HG02970 (cell line): ENCODE results near the gene OXLD1.
A peak's percentile ranks its signal among the peaks of the same experiment; 100 is the strongest.

Experiments used
- ATAC-seq: cut with Tn5 transposase; IDR thresholded peaks from one replicate; pipeline ENCODE4 v1.9.1; 2021; ENCODE audit warnings: mild to moderate bottlenecking, moderate library complexity, moderate number of reproducible peaks; ENCODE audit not compliant: unreplicated experiment, low FRiP score

The OXLD1 gene

DNA sequence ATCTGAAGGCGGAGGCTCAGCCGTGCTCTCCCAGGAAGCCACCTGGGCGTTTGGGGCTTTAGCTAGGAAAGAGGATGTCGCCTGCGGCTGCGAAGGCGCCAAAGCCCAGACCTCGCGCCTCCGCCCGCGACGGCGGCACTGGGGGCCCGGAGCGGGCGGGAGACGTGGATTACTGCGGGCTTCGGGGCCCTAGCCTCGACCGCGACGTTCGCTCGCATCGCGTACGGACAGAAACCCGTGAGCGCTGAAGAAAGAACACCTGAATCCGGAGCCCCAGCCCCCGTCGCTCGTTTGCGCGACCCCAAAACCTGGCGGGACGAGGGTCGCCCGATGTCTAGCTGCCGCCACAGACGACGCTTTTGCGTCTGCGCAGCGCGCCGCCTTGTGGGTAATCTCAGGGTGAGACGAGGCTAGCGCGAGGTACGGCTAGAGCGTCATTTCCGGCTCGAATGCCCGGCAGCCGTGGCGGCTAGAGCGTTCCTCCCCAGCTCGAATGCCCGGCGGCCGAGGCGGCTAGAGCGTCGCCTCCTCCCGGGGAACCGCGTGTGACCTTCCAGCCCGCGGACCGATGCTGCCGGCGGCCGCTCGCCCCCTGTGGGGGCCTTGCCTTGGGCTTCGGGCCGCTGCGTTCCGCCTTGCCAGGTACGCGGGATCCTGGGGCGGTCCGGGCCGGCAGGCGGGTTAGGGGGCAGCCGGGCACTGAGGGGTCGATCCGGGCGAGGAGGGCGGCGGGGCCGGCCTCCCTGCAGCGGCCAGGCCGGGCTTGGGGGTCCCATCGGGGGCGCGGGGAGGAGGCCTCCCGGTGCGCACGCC is 36.7 kb upstream of the OXLD1 start, which contains the start of gene MRPL12:
TSS of gene MRPL12 (plus strand) at position 434 of the 813 bp plus-strand sequence. CDS start at position 569, 135 bp downstream.
- ATAC-seq, result peak; percentile 84

DNA sequence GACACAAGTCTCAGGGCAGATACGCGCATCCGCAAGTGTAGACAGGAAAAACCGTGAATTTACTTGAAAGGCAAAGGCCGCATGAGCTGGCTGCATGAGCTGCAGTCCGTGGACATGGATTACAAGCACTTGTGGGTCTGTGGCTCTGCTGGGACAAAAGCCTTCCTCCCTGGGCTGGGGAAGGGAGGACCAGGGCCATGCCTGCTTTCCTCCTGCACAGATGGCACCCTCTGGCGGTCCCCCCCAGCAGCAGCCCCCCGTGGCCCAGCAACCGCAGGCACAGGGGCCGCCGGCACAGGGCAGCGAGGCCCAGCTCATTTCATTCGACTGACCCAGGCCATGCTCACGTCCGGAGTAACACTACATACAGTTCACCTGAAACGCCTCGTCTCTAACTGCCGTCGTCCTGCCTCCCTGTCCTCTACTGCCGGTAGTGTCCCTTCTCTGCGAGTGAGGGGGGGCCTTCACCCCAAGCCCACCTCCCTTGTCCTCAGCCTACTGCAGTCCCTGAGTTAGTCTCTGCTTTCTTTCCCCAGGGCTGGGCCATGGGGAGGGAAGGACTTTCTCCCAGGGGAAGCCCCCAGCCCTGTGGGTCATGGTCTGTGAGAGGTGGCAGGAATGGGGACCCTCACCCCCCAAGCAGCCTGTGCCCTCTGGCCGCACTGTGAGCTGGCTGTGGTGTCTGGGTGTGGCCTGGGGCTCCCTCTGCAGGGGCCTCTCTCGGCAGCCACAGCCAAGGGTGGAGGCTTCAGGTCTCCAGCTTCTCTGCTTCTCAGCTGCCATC is 35.1 kb upstream of the OXLD1 start:
- no peak for ATAC-seq

DNA sequence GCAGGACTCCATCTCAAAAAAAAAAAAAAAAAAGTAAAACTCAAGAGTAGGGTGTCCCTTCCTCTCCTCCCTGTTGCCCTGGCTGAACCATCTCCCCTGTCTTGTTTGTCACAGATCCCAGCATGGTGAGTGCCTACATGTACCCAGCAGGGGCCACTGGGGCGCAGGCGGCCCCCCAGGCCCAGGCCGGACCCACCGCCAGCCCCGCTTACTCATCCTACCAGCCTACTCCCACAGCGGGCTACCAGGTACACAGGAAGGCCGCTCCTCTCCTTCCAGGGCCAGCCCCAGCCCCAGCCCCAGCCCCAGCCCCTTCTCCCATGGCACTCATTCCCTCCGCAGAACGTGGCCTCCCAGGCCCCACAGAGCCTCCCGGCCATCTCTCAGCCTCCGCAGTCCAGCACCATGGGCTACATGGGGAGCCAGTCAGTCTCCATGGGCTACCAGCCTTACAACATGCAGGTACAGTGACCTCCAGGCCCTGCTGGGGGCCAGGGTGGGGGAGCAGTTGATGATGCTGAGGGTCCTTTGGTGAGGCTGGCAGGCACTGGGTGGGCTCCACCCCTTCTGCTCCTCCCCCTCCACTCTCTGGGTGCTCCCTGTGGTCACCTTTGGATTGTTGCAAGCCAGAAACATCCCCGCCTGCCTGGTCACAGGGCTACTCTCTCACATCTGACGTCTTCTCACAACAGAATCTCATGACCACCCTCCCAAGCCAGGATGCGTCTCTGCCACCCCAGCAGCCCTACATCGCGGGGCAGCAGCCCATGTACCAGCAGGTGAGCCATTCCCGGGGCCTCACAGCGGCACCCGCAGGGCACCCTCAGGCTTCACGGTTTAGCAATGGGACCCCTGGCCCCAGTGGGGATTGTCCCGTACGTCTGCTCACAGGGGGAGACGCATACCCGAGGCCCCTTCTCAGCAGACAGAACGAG is 34.2 kb upstream of the OXLD1 start:
- no peak for ATAC-seq

DNA sequence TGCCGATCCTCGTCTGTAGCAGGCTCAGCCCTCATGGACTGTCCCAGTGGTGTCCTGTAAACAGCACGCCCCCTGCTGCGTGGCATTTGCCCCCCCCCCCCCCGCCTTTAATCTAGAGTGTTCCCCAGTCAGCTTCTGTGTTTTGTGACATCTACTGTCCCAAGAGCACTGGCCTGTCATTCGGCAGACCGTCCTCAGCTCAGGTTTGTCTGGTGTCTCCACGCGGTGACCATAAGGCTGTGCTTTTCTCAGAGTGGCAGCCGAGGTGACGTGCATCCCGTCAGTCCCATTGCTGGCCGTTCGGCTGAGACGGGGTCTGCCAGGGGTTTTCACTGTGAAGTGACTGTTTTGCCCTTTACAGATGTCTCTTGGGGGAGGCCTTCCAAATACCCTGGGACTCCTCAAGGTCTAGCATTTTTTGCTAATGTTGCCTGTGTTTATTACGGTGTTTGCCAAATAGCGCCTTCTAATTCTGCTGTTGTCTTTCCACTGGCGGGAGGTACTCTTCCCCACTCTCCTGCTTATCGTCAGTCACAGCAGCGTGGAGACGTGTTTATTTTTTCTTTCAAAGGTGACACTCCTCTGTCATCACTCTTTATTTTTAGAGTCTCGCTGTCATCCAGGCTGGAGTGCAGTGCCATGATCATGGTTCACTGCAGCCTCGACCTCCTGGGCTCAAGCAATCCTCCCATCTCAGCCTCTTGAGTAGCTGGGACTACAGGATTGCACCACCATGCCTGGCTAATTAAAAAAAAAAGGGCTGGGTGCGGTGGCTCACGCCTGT is 31.0 kb upstream of the OXLD1 start:
- no peak for ATAC-seq

DNA sequence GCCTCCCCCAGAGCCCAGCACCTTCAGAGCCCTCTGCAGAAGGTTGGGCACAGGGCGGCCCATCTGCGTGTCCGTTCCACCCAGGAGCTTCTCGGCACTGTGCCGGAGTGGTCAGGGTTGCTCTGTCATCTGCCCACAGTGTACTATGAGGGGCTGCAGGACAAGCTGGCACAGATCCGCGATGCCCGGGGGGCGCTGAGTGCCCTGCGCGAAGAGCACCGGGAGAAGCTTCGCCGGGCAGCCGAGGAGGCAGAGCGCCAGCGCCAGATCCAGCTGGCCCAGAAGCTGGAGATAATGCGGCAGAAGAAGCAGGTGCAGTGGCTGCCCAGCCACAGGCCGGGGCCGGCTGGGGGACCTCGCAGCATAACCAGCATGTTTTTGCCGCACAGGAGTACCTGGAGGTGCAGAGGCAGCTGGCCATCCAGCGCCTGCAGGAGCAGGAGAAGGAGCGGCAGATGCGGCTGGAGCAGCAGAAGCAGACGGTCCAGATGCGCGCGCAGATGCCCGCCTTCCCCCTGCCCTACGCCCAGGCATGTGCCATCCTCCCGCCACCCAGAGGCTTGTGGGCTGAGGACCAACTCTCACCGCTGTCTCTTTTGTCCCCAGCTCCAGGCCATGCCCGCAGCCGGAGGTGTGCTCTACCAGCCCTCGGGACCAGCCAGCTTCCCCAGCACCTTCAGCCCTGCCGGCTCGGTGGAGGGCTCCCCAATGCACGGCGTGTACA is 30.0 kb upstream of the OXLD1 start:
- ATAC-seq, result no peak

DNA sequence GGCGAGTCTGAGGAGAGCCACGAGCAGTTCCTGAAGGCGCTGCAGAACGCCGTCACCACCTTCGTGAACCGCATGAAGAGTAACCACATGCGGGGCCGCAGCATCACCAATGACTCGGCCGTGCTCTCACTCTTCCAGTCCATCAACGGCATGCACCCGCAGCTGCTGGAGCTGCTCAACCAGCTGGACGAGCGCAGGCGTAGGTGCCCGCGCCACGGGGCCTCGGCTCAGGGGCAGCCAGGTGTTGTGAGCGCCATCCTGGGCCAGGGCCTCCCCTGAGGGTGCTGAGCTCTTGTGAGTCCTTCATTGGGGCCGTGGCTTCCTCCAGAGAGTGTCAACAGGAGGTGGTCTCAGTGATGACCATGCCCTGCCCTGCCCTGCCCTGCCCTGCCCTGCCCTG is 29.4 kb upstream of the OXLD1 start:
- ATAC-seq, result no peak

DNA sequence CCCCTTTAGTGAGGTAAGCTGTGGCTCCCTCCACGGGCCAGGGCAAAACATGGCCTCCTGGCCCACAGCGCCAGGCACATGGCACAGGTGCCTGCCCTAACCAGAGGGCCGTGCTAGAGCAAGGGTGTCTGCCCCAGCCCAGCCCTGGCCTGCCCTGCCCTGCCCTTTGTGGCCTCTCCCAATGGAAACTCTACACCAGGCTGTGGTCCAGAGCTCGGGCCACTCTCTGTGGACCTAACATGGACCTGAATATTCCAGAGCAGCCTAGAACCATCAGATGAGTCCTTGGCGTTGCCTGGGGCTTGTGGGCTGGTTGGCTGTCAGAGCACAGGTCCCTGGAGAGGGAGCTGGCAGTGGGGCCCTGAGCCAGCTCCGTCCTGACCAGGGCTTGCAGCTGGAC is 28.8 kb upstream of the OXLD1 start:
- ATAC-seq, result no peak

DNA sequence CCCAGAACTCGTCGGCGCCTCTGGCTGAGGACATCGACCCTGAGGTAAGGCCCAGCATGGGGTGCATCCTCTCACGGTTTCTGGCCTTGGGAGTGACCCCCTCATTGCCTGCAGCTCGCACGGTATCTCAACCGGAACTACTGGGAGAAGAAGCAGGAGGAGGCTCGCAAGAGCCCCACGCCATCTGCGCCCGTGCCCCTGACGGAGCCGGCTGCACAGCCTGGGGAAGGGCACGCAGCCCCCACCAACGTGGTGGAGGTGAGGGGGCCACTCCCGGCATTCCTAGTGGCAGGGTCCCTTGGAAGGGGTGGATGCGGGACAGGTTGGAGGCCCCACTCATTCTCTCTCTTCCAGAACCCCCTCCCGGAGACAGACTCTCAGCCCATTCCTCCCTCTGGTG is 28.4 kb upstream of the OXLD1 start:
- ATAC-seq, result no peak

DNA sequence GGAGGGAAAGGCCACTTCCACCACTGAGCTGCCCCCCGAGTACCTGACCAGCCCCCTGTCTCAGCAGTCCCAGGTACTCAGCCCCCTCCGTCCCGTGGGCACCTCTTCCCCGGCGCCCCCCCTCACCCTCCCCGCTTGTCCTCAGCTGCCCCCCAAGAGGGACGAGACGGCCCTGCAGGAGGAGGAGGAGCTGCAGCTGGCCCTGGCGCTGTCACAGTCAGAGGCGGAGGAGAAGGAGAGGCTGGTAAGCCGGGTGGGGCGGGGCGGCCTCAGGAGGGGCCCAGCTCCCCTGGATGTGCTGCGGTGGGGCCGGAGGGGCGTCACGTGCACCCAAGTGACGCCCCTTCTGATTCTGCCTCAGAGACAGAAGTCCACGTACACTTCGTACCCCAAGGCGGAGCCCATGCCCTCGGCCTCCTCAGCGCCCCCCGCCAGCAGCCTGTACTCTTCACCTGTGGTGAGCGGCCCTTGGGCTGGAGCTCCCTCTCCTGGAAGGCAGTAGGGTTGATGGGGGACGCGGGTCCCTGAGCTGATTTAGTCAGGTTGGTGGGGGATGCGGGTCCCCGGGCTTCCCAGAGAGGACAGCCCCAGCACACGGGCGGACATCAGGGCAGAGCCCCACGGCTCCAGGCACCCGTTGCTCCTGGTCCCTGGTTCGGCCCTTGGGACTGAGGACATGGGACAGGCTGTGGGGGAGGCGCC is 27.3 kb upstream of the OXLD1 start:
- ATAC-seq, result no peak

DNA sequence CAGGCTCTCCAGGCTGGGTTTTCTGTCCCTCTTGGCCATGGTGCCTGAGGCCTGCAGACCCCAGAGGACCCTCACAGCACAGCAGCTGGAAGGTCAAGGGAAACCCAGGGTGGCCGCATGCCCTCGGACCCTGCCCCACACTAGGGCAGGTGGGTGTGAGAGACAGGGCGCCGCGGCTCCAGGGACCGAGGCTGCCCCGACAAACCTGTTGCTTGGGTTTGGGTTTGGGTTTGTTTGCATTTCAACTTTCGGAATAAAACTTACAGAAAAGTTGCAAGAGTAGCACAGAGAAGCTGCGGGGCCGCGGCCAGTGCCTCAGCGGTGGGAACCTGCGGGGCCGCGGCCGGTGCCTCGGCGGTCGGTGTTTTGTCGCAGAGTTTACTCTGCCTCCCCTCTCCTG is 25.2 kb upstream of the OXLD1 start:
- no peak for ATAC-seq

DNA sequence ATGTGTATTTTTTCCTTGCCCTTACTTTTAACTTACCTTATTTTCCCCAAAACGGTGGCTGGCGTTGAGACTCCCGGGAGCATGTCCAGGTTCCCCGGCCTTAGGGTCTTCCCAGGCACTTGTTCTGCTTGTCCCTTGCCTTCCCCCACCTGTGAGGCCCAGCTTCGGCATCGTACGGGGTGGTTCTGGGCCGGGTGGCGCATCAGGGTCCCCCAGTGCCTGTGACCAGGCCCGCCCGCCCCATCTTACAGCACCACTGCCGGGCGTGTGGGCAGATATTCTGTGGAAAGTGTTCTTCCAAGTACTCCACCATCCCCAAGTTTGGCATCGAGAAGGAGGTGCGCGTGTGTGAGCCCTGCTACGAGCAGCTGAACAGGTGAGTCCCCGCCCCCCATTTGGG is 24.8 kb upstream of the OXLD1 start:
- no peak for ATAC-seq

DNA sequence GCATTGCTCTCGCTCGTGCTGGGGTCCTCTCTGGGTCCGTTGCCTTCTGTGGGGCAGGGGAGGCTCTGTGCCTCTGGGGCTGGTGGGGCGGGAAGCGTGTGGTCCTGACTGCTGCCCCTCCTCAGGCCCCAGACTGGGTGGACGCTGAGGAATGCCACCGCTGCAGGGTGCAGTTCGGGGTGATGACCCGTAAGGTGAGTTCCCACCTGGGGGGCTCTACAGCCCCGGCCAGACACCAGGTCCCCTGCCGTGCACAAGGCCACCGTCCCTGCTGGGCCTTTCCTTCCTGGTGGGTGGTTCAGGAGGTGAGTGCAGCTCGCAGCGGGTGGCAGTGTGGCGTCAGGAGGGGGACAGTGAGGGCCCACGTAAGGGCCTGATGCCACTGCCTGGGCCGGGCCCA is 24.1 kb upstream of the OXLD1 start:
- no peak for ATAC-seq

DNA sequence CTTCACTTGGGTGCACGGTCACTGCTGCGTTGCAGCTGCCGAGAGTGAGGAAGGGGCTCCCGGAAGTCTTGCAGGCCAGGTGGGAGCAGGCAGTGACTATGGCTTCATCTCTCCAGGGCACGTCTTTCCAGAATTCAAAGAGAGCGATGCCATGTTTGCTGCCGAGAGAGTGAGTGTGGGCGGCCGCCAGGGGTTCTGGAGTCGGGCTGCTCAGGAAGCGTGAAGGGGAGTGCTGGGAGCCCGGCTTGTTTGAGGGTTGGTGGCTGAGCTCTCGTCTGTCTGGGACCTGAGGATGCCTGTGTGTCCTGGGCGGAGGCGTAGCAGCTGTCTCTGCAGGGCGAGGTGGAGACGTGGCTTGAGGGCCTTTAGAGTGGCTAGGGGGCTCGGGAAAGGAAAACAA is 23.7 kb upstream of the OXLD1 start:
- ATAC-seq, result no peak

DNA sequence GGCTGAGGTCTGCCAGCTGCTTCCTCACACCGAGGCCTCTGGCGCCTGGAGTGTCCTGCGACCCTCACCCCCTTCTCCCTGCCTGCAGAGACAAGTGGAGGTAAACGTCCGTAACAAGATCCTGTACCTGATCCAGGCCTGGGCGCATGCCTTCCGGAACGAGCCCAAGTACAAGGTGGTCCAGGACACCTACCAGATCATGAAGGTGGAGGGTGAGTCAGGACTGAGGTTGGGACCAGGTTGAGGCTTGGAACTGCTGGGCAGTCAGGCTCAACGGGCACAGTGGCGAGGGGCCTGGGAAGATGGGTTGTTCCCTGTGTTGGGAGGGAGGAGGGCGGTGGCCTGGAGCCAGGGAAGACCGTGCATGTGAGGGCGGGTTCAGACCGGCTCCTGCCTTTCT is 22.2 kb upstream of the OXLD1 start:
- ATAC-seq, result no peak

DNA sequence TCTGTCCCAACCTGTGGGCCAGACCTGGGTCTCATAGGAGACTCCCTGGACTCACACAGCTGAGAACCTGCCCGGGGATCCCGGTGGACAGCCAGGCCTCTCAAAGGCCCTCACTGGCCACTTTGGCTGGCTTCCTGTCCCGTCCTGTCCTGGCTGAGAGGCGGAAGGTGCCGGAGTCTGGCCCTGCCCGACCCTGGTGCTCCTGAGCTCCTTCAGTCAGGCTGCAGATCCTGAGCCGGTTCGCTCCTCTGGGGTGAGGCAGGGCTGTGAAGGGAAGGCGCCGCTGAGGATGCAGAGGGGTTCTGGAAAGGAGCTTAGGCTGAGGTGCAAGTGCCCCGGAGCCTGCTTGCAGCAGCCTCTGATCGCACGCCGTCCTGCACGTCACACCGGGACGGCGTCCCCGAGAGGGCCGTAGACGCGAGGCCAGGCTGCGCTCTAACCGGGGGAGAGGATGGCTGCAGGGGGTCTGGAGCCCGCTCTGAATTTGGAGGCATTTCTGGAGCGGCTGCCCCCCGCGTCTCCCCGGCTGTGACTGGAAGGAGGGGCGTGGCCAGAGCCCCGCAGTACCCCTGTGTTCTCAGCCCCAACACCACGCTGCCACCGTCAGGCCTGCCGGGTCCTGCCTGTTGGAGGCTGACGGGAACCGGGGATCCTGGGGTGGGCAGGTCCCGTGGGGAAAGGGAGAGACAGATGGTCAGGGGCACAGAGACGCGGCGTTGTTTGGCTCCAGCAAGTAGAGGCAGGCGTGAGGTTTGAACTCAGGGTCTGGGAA is 21.6 kb upstream of the OXLD1 start:
- no peak for ATAC-seq

DNA sequence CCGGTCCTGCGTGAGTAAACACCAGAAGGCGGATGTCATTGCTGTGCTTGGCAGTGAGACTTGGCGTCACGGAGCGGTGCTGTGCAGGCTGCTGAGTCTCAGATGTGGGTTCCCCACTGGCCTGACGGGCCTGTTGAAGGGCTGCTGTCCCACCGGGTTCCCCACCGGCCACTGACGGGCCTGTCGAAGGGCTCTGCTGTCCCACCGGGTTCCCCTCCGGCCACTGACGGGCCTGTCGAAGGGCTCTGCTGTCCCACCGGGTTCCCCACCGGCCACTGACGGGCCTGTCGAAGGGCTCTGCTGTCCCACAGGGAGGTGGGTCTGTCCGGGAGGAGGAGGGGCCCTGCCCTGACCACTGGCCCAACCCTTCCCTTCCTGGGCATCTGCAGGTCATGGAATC is 20.2 kb upstream of the OXLD1 start:
- no peak for ATAC-seq

DNA sequence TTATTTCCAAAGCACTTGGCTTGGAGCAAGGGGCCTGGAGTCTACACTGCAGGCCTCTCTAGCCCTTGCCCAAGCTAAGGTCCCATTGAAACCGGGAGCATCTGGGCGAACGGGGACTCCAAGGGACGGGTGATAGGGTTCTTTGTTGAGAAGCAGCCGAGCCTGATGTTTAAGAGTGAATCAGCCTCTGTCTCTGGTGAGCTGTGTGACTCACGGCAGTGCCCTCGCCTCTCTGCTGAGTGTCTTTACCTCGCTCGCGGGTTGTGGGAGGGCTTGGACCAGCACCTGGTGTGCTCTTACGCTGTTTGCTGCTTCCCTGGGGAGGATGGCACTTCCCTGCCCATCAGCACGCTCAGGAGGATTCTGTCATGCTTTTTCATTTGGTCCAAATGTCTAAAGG is 18.7 kb upstream of the OXLD1 start:
- no peak for ATAC-seq

DNA sequence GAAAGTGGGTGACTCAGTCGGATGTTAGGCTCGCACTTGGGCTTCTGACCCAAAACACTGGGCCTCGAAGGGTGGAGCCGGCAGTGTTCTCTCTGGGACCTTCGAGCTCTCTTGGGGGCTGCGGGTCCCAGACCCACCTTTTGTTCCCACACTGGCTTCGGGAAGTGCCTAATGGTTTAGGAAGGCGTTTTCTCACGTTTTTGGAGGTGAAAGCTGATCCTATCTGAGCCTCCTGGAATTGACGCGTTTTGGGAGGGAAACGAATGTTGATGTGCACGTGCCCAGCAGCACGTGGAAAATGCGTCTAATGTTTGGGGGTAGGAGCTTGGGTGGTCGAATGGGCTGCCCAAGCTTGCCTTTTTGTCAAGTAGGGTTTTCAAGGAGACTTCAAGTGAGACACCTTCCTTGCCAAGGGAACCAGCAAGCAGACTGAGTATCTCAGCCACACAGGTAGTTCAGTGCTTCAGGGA is 18.1 kb upstream of the OXLD1 start:
- no peak for ATAC-seq
